Measurements from ENCODE around the gene AADAC.
"Not testable (repeated sequence)": the region's sequence is repeated elsewhere in the genome, so short reads cannot be mapped to it uniquely, and the experiment has no call there.

Gene AADAC

GRCh38 chr3:151798466-151798865 is 15.4 kb upstream of the AADAC start:
- DNase-seq: no peak

- DNase-seq: no peak
These were observed 13.5 kb upstream of the AADAC start for GRCh38 chr3:151800431-151800830.

- DNase-seq: no peak
These were observed 9.6 kb upstream of the AADAC start for GRCh38 chr3:151804267-151804666.

- no peak for DNase-seq
These were observed 7.1 kb upstream of the AADAC start for GRCh38 chr3:151806838-151807237.

- not testable (repeated sequence) for DNase-seq
These were observed 5.0 kb upstream of the AADAC start for GRCh38 chr3:151808926-151809325.

- no peak for DNase-seq
These were observed 2.4 kb upstream of the AADAC start for GRCh38 chr3:151811474-151811873.

GRCh38 chr3:151814588-151814987 is 672 bp downstream of the AADAC start:
- DNase-seq: no peak

- no peak for DNase-seq
These were observed 2.2 kb downstream of the AADAC start for GRCh38 chr3:151816091-151816604.

- DNase-seq: no peak
These were observed 3.6 kb downstream of the AADAC start for GRCh38 chr3:151817473-151817872.

GRCh38 chr3:151818361-151818760 is 4.4 kb downstream of the AADAC start:
- DNase-seq: no peak

GRCh38 chr3:151819910-151820309 is 6.0 kb downstream of the AADAC start:
- no peak for DNase-seq

- DNase-seq: peak; percentile 6
These were observed 13.9 kb downstream of the AADAC start for GRCh38 chr3:151827816-151828215.

- DNase-seq: no peak
These were observed 22.0 kb downstream of the AADAC start for GRCh38 chr3:151835751-151836525.

- peak; percentile 41 for DNase-seq
These were observed 23.1 kb downstream of the AADAC start for GRCh38 chr3:151837057-151837456.

GRCh38 chr3:151838574-151839312 is 24.8 kb downstream of the AADAC start:
- peak; percentile 86 for DNase-seq

GRCh38 chr3:151839313-151839631 is 25.4 kb downstream of the AADAC start:
- no peak for DNase-seq

GRCh38 chr3:151841801-151842200 is 27.9 kb downstream of the AADAC start:
- no peak for DNase-seq

GRCh38 chr3:151843275-151843674 is 29.4 kb downstream of the AADAC start:
- no peak for DNase-seq

- no peak for DNase-seq
These were observed 31.5 kb downstream of the AADAC start for GRCh38 chr3:151845306-151845905.

- not testable (repeated sequence) for DNase-seq
These were observed 36.1 kb downstream of the AADAC start for GRCh38 chr3:151850065-151850464.

GRCh38 chr3:151852074-151852811 is 38.3 kb downstream of the AADAC start:
- no peak for DNase-seq

GRCh38 chr3:151856118-151856517 is 42.2 kb downstream of the AADAC start:
- DNase-seq: no peak

- DNase-seq: no peak
These were observed 42.7 kb downstream of the AADAC start for GRCh38 chr3:151856641-151857040.

All from suppressor macrophage treated with lipopolysaccharide for 4 hours (primary cell).